Measurements from ENCODE around the gene CYP2S1. TPM values are rescaled to one million over a fixed set of nuclear protein-coding genes. Genes with fewer than 3 reads are reported as not detected.
A peak's percentile ranks its signal among the peaks of the same experiment; 100 is the strongest.

The CYP2S1 gene
- total and polyA plus RNA-seq, 2 experiments from 2014 or later, result not detected

- H3K9me3 ChIP-seq (ENCODE audit: low read depth), result no peaks in the 10 kb centered on the region
- no peak overlapping the region for H3K4me3 ChIP-seq
- 70 to 77% methylated on average over 6 to 7 of the region's 7 CpGs for WGBS, 2 experiments (ENCODE audit: low coverage in 1 of 2, low lambda C conversion rate in 2 of 2, missing lambda C conversion rate in 2 of 2)
- no peaks in the 10 kb centered on the region for H3K9me2 ChIP-seq (ENCODE audit: insufficient read depth)
- H3K27me3 ChIP-seq (replicated peaks; ENCODE audit: insufficient read depth), result no peaks in the 10 kb centered on the region
- H3K9ac ChIP-seq, result no peak overlapping the region
- no peak overlapping the region for H3K27ac ChIP-seq
- H2AFZ ChIP-seq, result no peak overlapping the region
- DNase-seq, result no peak
- no peak overlapping the region for H3K4me2 ChIP-seq (ENCODE audit: unreplicated experiment)
- H3K4me1 ChIP-seq (ENCODE audit: insufficient read depth), result no peaks in the 10 kb centered on the region
- TF ChIP-seq EZH2phosphoT487 (IDR thresholded peaks at IDR 0.05; ENCODE audit: insufficient read depth, low read depth), result no peak
- no peak for TF ChIP-seq EZH2 (IDR thresholded peaks at IDR 0.05; ENCODE audit: insufficient read depth, poor library complexity, severe bottlenecking)
- H3F3A ChIP-seq (ENCODE audit: insufficient read depth), result no peaks in the 10 kb centered on the region
- H3K79me2 ChIP-seq (ENCODE audit: insufficient read depth), result no peaks in the 10 kb centered on the region
- in situ Hi-C loops (cut with MboI), result no loop called here
- H4K20me1 ChIP-seq (ENCODE audit: insufficient read depth), result no peaks in the 10 kb centered on the region
- H3K36me3 ChIP-seq (ENCODE audit: low read depth), result no peaks in the 10 kb centered on the region
Measured at GRCh38 chr19:41154060-41154459, 39.0 kb upstream of the CYP2S1 start.

GRCh38 chr19:41156207-41156606, 36.8 kb upstream of the CYP2S1 start:
- Histone ChIP-seq H3K4me1 (ENCODE audit: insufficient read depth) (no peaks in the 10 kb centered on the region), H3K4me2 (ENCODE audit: unreplicated experiment) (no peak overlapping the region), H3K4me3 (no peak overlapping the region), H4K20me1 (ENCODE audit: insufficient read depth) (no peaks in the 10 kb centered on the region), H3K9me3 (ENCODE audit: low read depth) (no peaks in the 10 kb centered on the region), H3F3A (ENCODE audit: insufficient read depth) (no peaks in the 10 kb centered on the region), H3K27me3 (replicated peaks; ENCODE audit: insufficient read depth) (no peaks in the 10 kb centered on the region), H2AFZ (no peak overlapping the region), H3K36me3 (ENCODE audit: low read depth) (no peaks in the 10 kb centered on the region), H3K9me2 (ENCODE audit: insufficient read depth) (no peaks in the 10 kb centered on the region), H3K27ac (no peak overlapping the region), H3K9ac (no peak overlapping the region), H3K79me2 (ENCODE audit: insufficient read depth) (no peaks in the 10 kb centered on the region)
- in situ Hi-C loops (cut with MboI), result no loop called here
- DNase-seq, result peak; percentile 10
- TF ChIP-seq EZH2phosphoT487 (IDR thresholded peaks at IDR 0.05; ENCODE audit: insufficient read depth, low read depth) (no peak), EZH2 (IDR thresholded peaks at IDR 0.05; ENCODE audit: insufficient read depth, poor library complexity, severe bottlenecking) (no peak)
- 47 to 55% methylated on average over 2 of the region's 2 CpGs for WGBS, 2 experiments (ENCODE audit: low coverage in 1 of 2, low lambda C conversion rate in 2 of 2, missing lambda C conversion rate in 2 of 2)

GRCh38 chr19:41159881-41160280, 33.1 kb upstream of the CYP2S1 start:
- Histone ChIP-seq H3K27me3 (replicated peaks; ENCODE audit: insufficient read depth) (no peaks in the 10 kb centered on the region), H3K79me2 (ENCODE audit: insufficient read depth) (no peaks in the 10 kb centered on the region), H3K4me2 (ENCODE audit: unreplicated experiment) (no peak overlapping the region), H4K20me1 (ENCODE audit: insufficient read depth) (no peaks in the 10 kb centered on the region), H3K4me1 (ENCODE audit: insufficient read depth) (no peaks in the 10 kb centered on the region), H3F3A (ENCODE audit: insufficient read depth) (no peaks in the 10 kb centered on the region), H2AFZ (no peak overlapping the region), H3K9me3 (ENCODE audit: low read depth) (no peaks in the 10 kb centered on the region), H3K4me3 (no peak overlapping the region), H3K36me3 (ENCODE audit: low read depth) (no peaks in the 10 kb centered on the region), H3K27ac (no peak overlapping the region), H3K9me2 (ENCODE audit: insufficient read depth) (no peaks in the 10 kb centered on the region), H3K9ac (no peak overlapping the region)
- TF ChIP-seq EZH2 (IDR thresholded peaks at IDR 0.05; ENCODE audit: insufficient read depth, poor library complexity, severe bottlenecking), result no peak
- TF ChIP-seq EZH2phosphoT487 (IDR thresholded peaks at IDR 0.05; ENCODE audit: insufficient read depth, low read depth), result no peak
- in situ Hi-C loops (cut with MboI), result no loop called here
- 38 to 44% methylated on average over 2 of the region's 2 CpGs for WGBS, 2 experiments (ENCODE audit: low coverage in 1 of 2, low lambda C conversion rate in 2 of 2, missing lambda C conversion rate in 2 of 2)
- no peak for DNase-seq

GRCh38 chr19:41161903-41162302, 31.1 kb upstream of the CYP2S1 start:
- Histone ChIP-seq H3K4me1 (ENCODE audit: insufficient read depth) (no peaks in the 10 kb centered on the region), H3K9me3 (ENCODE audit: low read depth) (no peaks in the 10 kb centered on the region), H3F3A (ENCODE audit: insufficient read depth) (no peaks in the 10 kb centered on the region), H3K27ac (no peak overlapping the region), H3K4me2 (ENCODE audit: unreplicated experiment) (no peak overlapping the region), H3K9ac (no peak overlapping the region), H4K20me1 (ENCODE audit: insufficient read depth) (no peaks in the 10 kb centered on the region), H3K4me3 (no peak overlapping the region), H3K79me2 (ENCODE audit: insufficient read depth) (no peaks in the 10 kb centered on the region), H3K36me3 (ENCODE audit: low read depth) (no peaks in the 10 kb centered on the region), H2AFZ (no peak overlapping the region), H3K9me2 (ENCODE audit: insufficient read depth) (no peaks in the 10 kb centered on the region), H3K27me3 (replicated peaks; ENCODE audit: insufficient read depth) (no peaks in the 10 kb centered on the region)
- 78 to 79% methylated on average over 5 of the region's 5 CpGs for WGBS, 2 experiments (ENCODE audit: low coverage in 1 of 2, low lambda C conversion rate in 2 of 2, missing lambda C conversion rate in 2 of 2)
- in situ Hi-C loops (cut with MboI), result no loop called here
- DNase-seq, result no peak
- TF ChIP-seq EZH2 (IDR thresholded peaks at IDR 0.05; ENCODE audit: insufficient read depth, poor library complexity, severe bottlenecking), result no peak
- TF ChIP-seq EZH2phosphoT487 (IDR thresholded peaks at IDR 0.05; ENCODE audit: insufficient read depth, low read depth), result no peak

Measured in GM23248 (cell line).